ENCODE results near the gene TUBA3D. TPM values are rescaled to one million over a fixed set of nuclear protein-coding genes. Genes with fewer than 3 reads are reported as not detected.
"Not testable (repeated sequence)": the region's sequence is repeated elsewhere in the genome, so short reads cannot be mapped to it uniquely, and the experiment has no call there.

Gene TUBA3D
- total RNA-seq, 1 donor from 2014 or later = not detected

- H3K27ac Mint-ChIP-seq (ENCODE audit: unreplicated experiment); H3K4me2 ChIP-seq (ENCODE audit: low read length); H3K36me3 Mint-ChIP-seq (ENCODE audit: low read depth, unreplicated experiment); H3K27me3 ChIP-seq (ENCODE audit: insufficient read depth, low read length); H2AFZ ChIP-seq (ENCODE audit: low read depth, low read length); DNase-seq (ENCODE audit: low read depth); FAIRE-seq; H3K27ac ChIP-seq (ENCODE audit: low read depth, low read length); H3K9me3 Mint-ChIP-seq (ENCODE audit: unreplicated experiment); H3K4me3 Mint-ChIP-seq (ENCODE audit: unreplicated experiment); H3K79me2 ChIP-seq (ENCODE audit: insufficient read depth, low read length); H3K9ac ChIP-seq (ENCODE audit: low read length); H3K9me3 ChIP-seq (ENCODE audit: insufficient read depth, low read depth, low read length); H4K20me1 ChIP-seq (ENCODE audit: insufficient read depth, low read length); H3K4me3 ChIP-seq (ENCODE audit: insufficient read depth, low read depth, low read length); H3K4me1 ChIP-seq (ENCODE audit: insufficient read depth, low read length); H3K36me3 ChIP-seq (ENCODE audit: insufficient read depth, low read length): not testable (repeated sequence)
- peaks cover 17% of the 10 kb centered on the region for H3K27me3 Mint-ChIP-seq (ENCODE audit: low read depth, unreplicated experiment)
- peaks cover 11% of the 10 kb centered on the region for H3K4me1 Mint-ChIP-seq (ENCODE audit: low read depth, unreplicated experiment)
Observed at GRCh38 chr2:131444736-131445514, 31.0 kb upstream of the TUBA3D start.

- not testable (repeated sequence) for H3K27ac ChIP-seq (ENCODE audit: low read depth, low read length); H3K79me2 ChIP-seq (ENCODE audit: insufficient read depth, low read length); H3K4me1 ChIP-seq (ENCODE audit: insufficient read depth, low read length); H3K4me2 ChIP-seq (ENCODE audit: low read length); H3K27ac Mint-ChIP-seq (ENCODE audit: unreplicated experiment); H3K9ac ChIP-seq (ENCODE audit: low read length); H3K9me3 ChIP-seq (ENCODE audit: insufficient read depth, low read depth, low read length); H3K36me3 ChIP-seq (ENCODE audit: insufficient read depth, low read length); H3K9me3 Mint-ChIP-seq (ENCODE audit: unreplicated experiment); H3K4me3 Mint-ChIP-seq (ENCODE audit: unreplicated experiment); DNase-seq (ENCODE audit: low read depth); FAIRE-seq; H3K27me3 ChIP-seq (ENCODE audit: insufficient read depth, low read length); H3K36me3 Mint-ChIP-seq (ENCODE audit: low read depth, unreplicated experiment); H2AFZ ChIP-seq (ENCODE audit: low read depth, low read length); H4K20me1 ChIP-seq (ENCODE audit: insufficient read depth, low read length); H3K4me3 ChIP-seq (ENCODE audit: insufficient read depth, low read depth, low read length)
- H3K27me3 Mint-ChIP-seq (ENCODE audit: low read depth, unreplicated experiment) = peaks cover 20% of the 10 kb centered on the region
- peaks cover 10% of the 10 kb centered on the region for H3K4me1 Mint-ChIP-seq (ENCODE audit: low read depth, unreplicated experiment)
Observed at GRCh38 chr2:131445515-131445797, 30.5 kb upstream of the TUBA3D start.

- no peak overlapping the region for H3K4me2 ChIP-seq (ENCODE audit: low read length)
- Mint-ChIP-seq H3K27ac (ENCODE audit: unreplicated experiment) (no peak overlapping the region), H3K4me3 (ENCODE audit: unreplicated experiment) (no peak overlapping the region), H3K27me3 (ENCODE audit: low read depth, unreplicated experiment) (peaks cover 20% of the 10 kb centered on the region), H3K36me3 (ENCODE audit: low read depth, unreplicated experiment) (no peaks in the 10 kb centered on the region), H3K9me3 (ENCODE audit: unreplicated experiment) (peaks cover 3% of the 10 kb centered on the region), H3K4me1 (ENCODE audit: low read depth, unreplicated experiment) (peaks cover 6% of the 10 kb centered on the region)
- H3K27ac ChIP-seq (ENCODE audit: low read depth, low read length) = no peak overlapping the region
- no peaks in the 10 kb centered on the region for H3K27me3 ChIP-seq (ENCODE audit: insufficient read depth, low read length)
- no peaks in the 10 kb centered on the region for H3K79me2 ChIP-seq (ENCODE audit: insufficient read depth, low read length)
- no peaks in the 10 kb centered on the region for H3K9me3 ChIP-seq (ENCODE audit: insufficient read depth, low read depth, low read length)
- no peak for TF ChIP-seq EZH2 (IDR thresholded peaks at IDR 0.05; ENCODE audit: insufficient read depth, low read length)
- no peak for TF ChIP-seq CTCF (IDR thresholded peaks at IDR 0.05; ENCODE audit: insufficient read depth, low read depth, low read length)
- DNase-seq (ENCODE audit: low read depth) (no peak), FAIRE-seq (no peak)
- no peaks in the 10 kb centered on the region for H3K36me3 ChIP-seq (ENCODE audit: insufficient read depth, low read length)
- no peak overlapping the region for H3K9ac ChIP-seq (ENCODE audit: low read length)
- H2AFZ ChIP-seq (ENCODE audit: low read depth, low read length) = no peak overlapping the region
- H4K20me1 ChIP-seq (ENCODE audit: insufficient read depth, low read length) = no peaks in the 10 kb centered on the region
- H3K4me3 ChIP-seq (ENCODE audit: insufficient read depth, low read depth, low read length) = no peak overlapping the region
- no peaks in the 10 kb centered on the region for H3K4me1 ChIP-seq (ENCODE audit: insufficient read depth, low read length)
Observed at GRCh38 chr2:131445896-131446295, 30.0 kb upstream of the TUBA3D start.

- H3K9me3 Mint-ChIP-seq (ENCODE audit: unreplicated experiment); H3K36me3 Mint-ChIP-seq (ENCODE audit: low read depth, unreplicated experiment); H3K4me2 ChIP-seq (ENCODE audit: low read length); H3K27me3 ChIP-seq (ENCODE audit: insufficient read depth, low read length); H3K79me2 ChIP-seq (ENCODE audit: insufficient read depth, low read length); H3K4me1 ChIP-seq (ENCODE audit: insufficient read depth, low read length); H3K36me3 ChIP-seq (ENCODE audit: insufficient read depth, low read length); H3K27ac Mint-ChIP-seq (ENCODE audit: unreplicated experiment); H4K20me1 ChIP-seq (ENCODE audit: insufficient read depth, low read length); H3K4me1 Mint-ChIP-seq (ENCODE audit: low read depth, unreplicated experiment); DNase-seq (ENCODE audit: low read depth); H2AFZ ChIP-seq (ENCODE audit: low read depth, low read length); H3K4me3 Mint-ChIP-seq (ENCODE audit: unreplicated experiment); H3K4me3 ChIP-seq (ENCODE audit: insufficient read depth, low read depth, low read length); H3K9ac ChIP-seq (ENCODE audit: low read length); H3K27ac ChIP-seq (ENCODE audit: low read depth, low read length); FAIRE-seq; H3K9me3 ChIP-seq (ENCODE audit: insufficient read depth, low read depth, low read length): not testable (repeated sequence)
- H3K27me3 Mint-ChIP-seq (ENCODE audit: low read depth, unreplicated experiment) = peaks cover 16% of the 10 kb centered on the region
Observed at GRCh38 chr2:131447981-131448380, 27.9 kb upstream of the TUBA3D start.

- not testable (repeated sequence) for H3K4me1 Mint-ChIP-seq (ENCODE audit: low read depth, unreplicated experiment); H3K36me3 Mint-ChIP-seq (ENCODE audit: low read depth, unreplicated experiment); H3K4me3 ChIP-seq (ENCODE audit: insufficient read depth, low read depth, low read length); FAIRE-seq; H3K36me3 ChIP-seq (ENCODE audit: insufficient read depth, low read length); H3K9me3 ChIP-seq (ENCODE audit: insufficient read depth, low read depth, low read length); H3K4me3 Mint-ChIP-seq (ENCODE audit: unreplicated experiment); H3K4me1 ChIP-seq (ENCODE audit: insufficient read depth, low read length); H3K27ac Mint-ChIP-seq (ENCODE audit: unreplicated experiment); H2AFZ ChIP-seq (ENCODE audit: low read depth, low read length); H3K9me3 Mint-ChIP-seq (ENCODE audit: unreplicated experiment); H3K27ac ChIP-seq (ENCODE audit: low read depth, low read length); H4K20me1 ChIP-seq (ENCODE audit: insufficient read depth, low read length); H3K4me2 ChIP-seq (ENCODE audit: low read length); H3K27me3 ChIP-seq (ENCODE audit: insufficient read depth, low read length); H3K9ac ChIP-seq (ENCODE audit: low read length); DNase-seq (ENCODE audit: low read depth); H3K79me2 ChIP-seq (ENCODE audit: insufficient read depth, low read length)
- H3K27me3 Mint-ChIP-seq (ENCODE audit: low read depth, unreplicated experiment) = peaks cover 16% of the 10 kb centered on the region
Observed at GRCh38 chr2:131451265-131451949, 24.5 kb upstream of the TUBA3D start.
